ENCODE data around the gene SYCP1. TPM values are rescaled to one million over a fixed set of nuclear protein-coding genes. Genes with fewer than 3 reads are reported as not detected.

The SYCP1 gene
- total and polyA plus RNA-seq, 2 experiments from 2014 or later, result 0.24 to 0.66 TPM

DNA sequence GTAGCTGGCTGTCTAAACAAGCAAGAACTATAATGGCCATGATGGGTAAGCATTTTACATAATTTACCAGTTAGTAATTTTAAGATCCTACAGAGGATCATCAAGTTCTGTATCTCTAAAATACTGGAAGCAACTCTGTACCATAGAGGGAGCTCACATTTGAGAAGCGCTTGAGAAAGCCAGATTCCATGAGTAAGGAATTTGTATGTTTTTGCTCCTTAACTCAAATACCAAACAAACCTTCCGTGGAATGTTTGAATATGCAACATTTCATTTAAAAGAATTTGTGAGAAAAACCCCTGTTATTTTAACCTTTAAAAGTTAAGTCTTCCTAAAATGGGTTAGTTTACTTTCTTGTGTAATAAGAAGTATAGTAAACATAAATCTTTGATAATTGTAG, 176.9 kb downstream of the SYCP1 start:
- Histone ChIP-seq H3K27me3 (ENCODE audit: insufficient read depth) (no peaks in the 10 kb centered on the region), H2AFZ (no peak overlapping the region), H3K27ac (ENCODE audit: low read depth) (no peak overlapping the region), H3F3A (replicated peaks; ENCODE audit: low read depth) (no peaks in the 10 kb centered on the region), H4K20me1 (replicated peaks; ENCODE audit: insufficient read depth) (no peaks in the 10 kb centered on the region), H3K4me1 (ENCODE audit: insufficient read depth) (no peaks in the 10 kb centered on the region), H3K9me2 (ENCODE audit: insufficient read depth) (no peaks in the 10 kb centered on the region), H3K79me2 (replicated peaks; ENCODE audit: insufficient read depth) (no peaks in the 10 kb centered on the region), H3K4me2 (no peak overlapping the region), H3K36me3 (ENCODE audit: insufficient read depth) (no peaks in the 10 kb centered on the region), H3K4me3 (no peak overlapping the region)
- H3K27me3 Mint-ChIP-seq (ENCODE audit: insufficient read depth, low read depth, poor library complexity), result no peaks in the 10 kb centered on the region
- H3K4me1 Mint-ChIP-seq, result no peaks in the 10 kb centered on the region; the same call in 2 of the 3 replicates
- no peaks in the 10 kb centered on the region for H3K9me3 Mint-ChIP-seq
- no peak overlapping the region for H3K4me3 Mint-ChIP-seq
- ATAC-seq, result no peak
- peak; percentile 70 for DNase-seq (ENCODE audit: low spot score)
- H3K27ac Mint-ChIP-seq, result no peak overlapping the region
- H3K36me3 Mint-ChIP-seq (ENCODE audit: low read depth), result no peaks in the 10 kb centered on the region
- no peak for TF ChIP-seq STAT1 (IDR thresholded peaks at IDR 0.05; ENCODE audit: unreplicated experiment)
- no peak for TF ChIP-seq NANOG (IDR thresholded peaks at IDR 0.05; ENCODE audit: borderline replicate concordance)
- no peak for TF ChIP-seq ZNF331 (CRISPR knock-in tag; IDR thresholded peaks at IDR 0.05; ENCODE audit: low read depth)
- TF ChIP-seq EZH2 (IDR thresholded peaks at IDR 0.05; ENCODE audit: low read depth, unreplicated experiment), result no peak

DNA sequence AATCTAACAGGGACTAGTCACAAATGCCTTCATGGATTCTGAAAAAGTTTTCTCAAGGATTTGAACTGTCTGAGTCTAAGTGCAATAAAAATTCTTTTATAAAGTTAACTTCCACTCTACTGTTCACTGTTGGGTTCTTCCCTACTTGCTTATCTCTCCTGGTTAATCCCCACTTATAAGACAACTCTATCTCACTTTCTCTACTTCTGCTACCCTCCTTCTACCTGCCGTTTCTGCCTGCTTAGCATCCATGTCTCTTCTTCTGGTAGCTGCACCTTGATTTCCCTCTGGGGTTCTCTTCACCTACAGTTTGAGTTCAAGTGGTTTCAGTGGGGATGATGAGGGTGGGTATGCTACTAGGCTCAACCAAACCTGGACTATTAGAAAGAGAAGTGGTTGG, 181.0 kb downstream of the SYCP1 start:
- Histone ChIP-seq H3K4me3 (no peak overlapping the region), H3F3A (replicated peaks; ENCODE audit: low read depth) (no peaks in the 10 kb centered on the region), H3K27me3 (ENCODE audit: insufficient read depth) (no peaks in the 10 kb centered on the region), H3K4me1 (ENCODE audit: insufficient read depth) (no peaks in the 10 kb centered on the region), H4K20me1 (replicated peaks; ENCODE audit: insufficient read depth) (no peaks in the 10 kb centered on the region), H3K79me2 (replicated peaks; ENCODE audit: insufficient read depth) (no peaks in the 10 kb centered on the region), H3K36me3 (ENCODE audit: insufficient read depth) (no peaks in the 10 kb centered on the region), H2AFZ (no peak overlapping the region), H3K4me2 (no peak overlapping the region), H3K9me2 (ENCODE audit: insufficient read depth) (no peaks in the 10 kb centered on the region), H3K27ac (ENCODE audit: low read depth) (no peak overlapping the region)
- H3K27ac Mint-ChIP-seq, result no peak overlapping the region; the same call in 1 of the 2 replicates
- H3K27me3 Mint-ChIP-seq (ENCODE audit: insufficient read depth, low read depth, poor library complexity), result no peaks in the 10 kb centered on the region
- H3K9me3 Mint-ChIP-seq, result no peaks in the 10 kb centered on the region
- DNase-seq (ENCODE audit: low spot score), result no peak
- ATAC-seq, result no peak
- no peaks in the 10 kb centered on the region for H3K36me3 Mint-ChIP-seq (ENCODE audit: low read depth)
- H3K4me1 Mint-ChIP-seq, result peaks cover 2% of the 10 kb centered on the region; the same call in 2 of the 3 replicates
- no peak overlapping the region for H3K4me3 Mint-ChIP-seq
- TF ChIP-seq STAT1 (IDR thresholded peaks at IDR 0.05; ENCODE audit: unreplicated experiment), result no peak
- no peak for TF ChIP-seq POLR2AphosphoS5 (IDR thresholded peaks at IDR 0.05; ENCODE audit: low read depth)
- no peak for TF ChIP-seq EZH2 (IDR thresholded peaks at IDR 0.05; ENCODE audit: low read depth, unreplicated experiment)
- TF ChIP-seq ZNF114 (CRISPR knock-in tag; IDR thresholded peaks at IDR 0.05), result no peak
- TF ChIP-seq, protein P1, sequence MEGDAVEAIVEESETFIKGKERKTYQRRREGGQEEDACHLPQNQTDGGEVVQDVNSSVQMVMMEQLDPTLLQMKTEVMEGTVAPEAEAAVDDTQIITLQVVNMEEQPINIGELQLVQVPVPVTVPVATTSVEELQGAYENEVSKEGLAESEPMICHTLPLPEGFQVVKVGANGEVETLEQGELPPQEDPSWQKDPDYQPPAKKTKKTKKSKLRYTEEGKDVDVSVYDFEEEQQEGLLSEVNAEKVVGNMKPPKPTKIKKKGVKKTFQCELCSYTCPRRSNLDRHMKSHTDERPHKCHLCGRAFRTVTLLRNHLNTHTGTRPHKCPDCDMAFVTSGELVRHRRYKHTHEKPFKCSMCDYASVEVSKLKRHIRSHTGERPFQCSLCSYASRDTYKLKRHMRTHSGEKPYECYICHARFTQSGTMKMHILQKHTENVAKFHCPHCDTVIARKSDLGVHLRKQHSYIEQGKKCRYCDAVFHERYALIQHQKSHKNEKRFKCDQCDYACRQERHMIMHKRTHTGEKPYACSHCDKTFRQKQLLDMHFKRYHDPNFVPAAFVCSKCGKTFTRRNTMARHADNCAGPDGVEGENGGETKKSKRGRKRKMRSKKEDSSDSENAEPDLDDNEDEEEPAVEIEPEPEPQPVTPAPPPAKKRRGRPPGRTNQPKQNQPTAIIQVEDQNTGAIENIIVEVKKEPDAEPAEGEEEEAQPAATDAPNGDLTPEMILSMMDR (conservative IDR thresholded peaks at IDR 0.05; ENCODE audit: low read depth in 2 of 2), result no peak
- TF ChIP-seq, protein P2, sequence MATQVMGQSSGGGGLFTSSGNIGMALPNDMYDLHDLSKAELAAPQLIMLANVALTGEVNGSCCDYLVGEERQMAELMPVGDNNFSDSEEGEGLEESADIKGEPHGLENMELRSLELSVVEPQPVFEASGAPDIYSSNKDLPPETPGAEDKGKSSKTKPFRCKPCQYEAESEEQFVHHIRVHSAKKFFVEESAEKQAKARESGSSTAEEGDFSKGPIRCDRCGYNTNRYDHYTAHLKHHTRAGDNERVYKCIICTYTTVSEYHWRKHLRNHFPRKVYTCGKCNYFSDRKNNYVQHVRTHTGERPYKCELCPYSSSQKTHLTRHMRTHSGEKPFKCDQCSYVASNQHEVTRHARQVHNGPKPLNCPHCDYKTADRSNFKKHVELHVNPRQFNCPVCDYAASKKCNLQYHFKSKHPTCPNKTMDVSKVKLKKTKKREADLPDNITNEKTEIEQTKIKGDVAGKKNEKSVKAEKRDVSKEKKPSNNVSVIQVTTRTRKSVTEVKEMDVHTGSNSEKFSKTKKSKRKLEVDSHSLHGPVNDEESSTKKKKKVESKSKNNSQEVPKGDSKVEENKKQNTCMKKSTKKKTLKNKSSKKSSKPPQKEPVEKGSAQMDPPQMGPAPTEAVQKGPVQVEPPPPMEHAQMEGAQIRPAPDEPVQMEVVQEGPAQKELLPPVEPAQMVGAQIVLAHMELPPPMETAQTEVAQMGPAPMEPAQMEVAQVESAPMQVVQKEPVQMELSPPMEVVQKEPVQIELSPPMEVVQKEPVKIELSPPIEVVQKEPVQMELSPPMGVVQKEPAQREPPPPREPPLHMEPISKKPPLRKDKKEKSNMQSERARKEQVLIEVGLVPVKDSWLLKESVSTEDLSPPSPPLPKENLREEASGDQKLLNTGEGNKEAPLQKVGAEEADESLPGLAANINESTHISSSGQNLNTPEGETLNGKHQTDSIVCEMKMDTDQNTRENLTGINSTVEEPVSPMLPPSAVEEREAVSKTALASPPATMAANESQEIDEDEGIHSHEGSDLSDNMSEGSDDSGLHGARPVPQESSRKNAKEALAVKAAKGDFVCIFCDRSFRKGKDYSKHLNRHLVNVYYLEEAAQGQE (IDR thresholded peaks at IDR 0.05; ENCODE audit: unreplicated experiment), result no peak
- no peak for TF ChIP-seq ZNF331 (CRISPR knock-in tag; IDR thresholded peaks at IDR 0.05; ENCODE audit: low read depth)
- TF ChIP-seq, protein P3, sequence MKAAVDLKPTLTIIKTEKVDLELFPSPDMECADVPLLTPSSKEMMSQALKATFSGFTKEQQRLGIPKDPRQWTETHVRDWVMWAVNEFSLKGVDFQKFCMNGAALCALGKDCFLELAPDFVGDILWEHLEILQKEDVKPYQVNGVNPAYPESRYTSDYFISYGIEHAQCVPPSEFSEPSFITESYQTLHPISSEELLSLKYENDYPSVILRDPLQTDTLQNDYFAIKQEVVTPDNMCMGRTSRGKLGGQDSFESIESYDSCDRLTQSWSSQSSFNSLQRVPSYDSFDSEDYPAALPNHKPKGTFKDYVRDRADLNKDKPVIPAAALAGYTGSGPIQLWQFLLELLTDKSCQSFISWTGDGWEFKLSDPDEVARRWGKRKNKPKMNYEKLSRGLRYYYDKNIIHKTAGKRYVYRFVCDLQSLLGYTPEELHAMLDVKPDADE (IDR thresholded peaks at IDR 0.05), result no peak
